ENCODE data around the gene PTGIS. TPM values are rescaled to one million over a fixed set of nuclear protein-coding genes. Genes with fewer than 3 reads are reported as not detected.

The PTGIS gene
- polyA plus RNA-seq, 1 donor (not counting 4 experiments of a cell fraction or from before 2014, with no cell fraction given): not detected

DNA sequence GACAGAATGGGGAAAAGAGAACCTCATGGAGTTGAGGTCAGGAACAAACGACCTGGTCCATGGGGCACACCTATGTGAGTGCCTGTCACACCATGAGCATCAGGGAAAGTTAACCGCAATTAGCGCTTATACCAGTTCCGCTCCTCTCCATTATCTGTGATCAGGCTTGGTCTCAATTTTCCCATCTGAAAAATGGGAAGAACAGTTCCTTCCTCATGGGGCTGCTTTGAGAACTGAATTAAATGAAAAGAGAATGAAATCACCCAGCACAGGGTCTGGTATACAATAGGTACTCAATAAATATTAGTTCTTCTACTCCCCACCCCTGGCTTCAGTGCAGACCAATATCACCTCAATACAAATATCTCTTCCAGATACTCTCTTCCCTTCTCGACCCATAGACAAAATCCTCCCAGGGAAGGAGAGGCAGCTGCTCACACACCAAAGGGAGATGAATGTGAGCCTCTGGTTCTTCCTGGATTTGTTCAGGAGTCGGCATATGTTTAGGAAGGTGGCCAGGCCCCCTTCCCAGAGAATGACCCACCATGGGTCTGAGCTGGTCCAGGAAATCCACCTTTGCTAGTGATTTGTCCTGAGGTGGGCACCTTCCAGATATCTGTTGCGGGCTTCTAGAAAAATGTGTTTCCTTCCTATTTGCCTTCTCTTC is 2.4 kb upstream of the PTGIS start:
- Histone ChIP-seq H3K4me2 (ENCODE audit: control insufficient read depth, extremely low read depth, insufficient read depth, low read depth, low read length) (no peak overlapping the region), H3K4me1 (ENCODE audit: control insufficient read depth, extremely low read depth, insufficient read depth, low read length) (no peaks in the 10 kb centered on the region), H3K4me3 (ENCODE audit: control insufficient read depth in 2 of 3, extremely low read depth in 1 of 3, insufficient read depth in 2 of 3, low read depth in 1 of 3, low read length in 3 of 3) (no peak overlapping the region), H3K79me2 (ENCODE audit: control insufficient read depth, insufficient read depth, low read length) (no peaks in the 10 kb centered on the region), H2AFZ (ENCODE audit: control insufficient read depth, low read length) (no peak overlapping the region), H4K20me1 (ENCODE audit: control insufficient read depth, extremely low read depth, insufficient read depth, low read length) (no peaks in the 10 kb centered on the region), H3K9me1 (ENCODE audit: control insufficient read depth, extremely low read depth, insufficient read depth, low read length) (no peaks in the 10 kb centered on the region), H3K27me3 (ENCODE audit: control insufficient read depth, extremely low read depth, insufficient read depth, low read length) (peaks cover 60% of the 10 kb centered on the region), H3K27ac (ENCODE audit: control insufficient read depth, insufficient read depth, low read length) (no peak overlapping the region), H3K9ac (ENCODE audit: control insufficient read depth, extremely low read depth, insufficient read depth, low read length) (no peak overlapping the region), H3K36me3 (ENCODE audit: control insufficient read depth in 2 of 2, extremely low read depth in 1 of 2, insufficient read depth in 2 of 2, low read length in 2 of 2) (no peaks in the 10 kb centered on the region), H3K9me3 (ENCODE audit: control insufficient read depth, low read depth, low read length) (no peaks in the 10 kb centered on the region)
- dilution Hi-C loops (cut with MboI; ENCODE audit: extremely low pct_ligation_motif_present, low sequenced_read_pairs): no loop called here
- DNase-seq (ENCODE audit: low read depth, low spot score): no peak
- no peak for FAIRE-seq
- TF ChIP-seq, protein P1, sequence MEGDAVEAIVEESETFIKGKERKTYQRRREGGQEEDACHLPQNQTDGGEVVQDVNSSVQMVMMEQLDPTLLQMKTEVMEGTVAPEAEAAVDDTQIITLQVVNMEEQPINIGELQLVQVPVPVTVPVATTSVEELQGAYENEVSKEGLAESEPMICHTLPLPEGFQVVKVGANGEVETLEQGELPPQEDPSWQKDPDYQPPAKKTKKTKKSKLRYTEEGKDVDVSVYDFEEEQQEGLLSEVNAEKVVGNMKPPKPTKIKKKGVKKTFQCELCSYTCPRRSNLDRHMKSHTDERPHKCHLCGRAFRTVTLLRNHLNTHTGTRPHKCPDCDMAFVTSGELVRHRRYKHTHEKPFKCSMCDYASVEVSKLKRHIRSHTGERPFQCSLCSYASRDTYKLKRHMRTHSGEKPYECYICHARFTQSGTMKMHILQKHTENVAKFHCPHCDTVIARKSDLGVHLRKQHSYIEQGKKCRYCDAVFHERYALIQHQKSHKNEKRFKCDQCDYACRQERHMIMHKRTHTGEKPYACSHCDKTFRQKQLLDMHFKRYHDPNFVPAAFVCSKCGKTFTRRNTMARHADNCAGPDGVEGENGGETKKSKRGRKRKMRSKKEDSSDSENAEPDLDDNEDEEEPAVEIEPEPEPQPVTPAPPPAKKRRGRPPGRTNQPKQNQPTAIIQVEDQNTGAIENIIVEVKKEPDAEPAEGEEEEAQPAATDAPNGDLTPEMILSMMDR (optimal IDR thresholded peaks at IDR 0.05 in 1 of 3, IDR thresholded peaks at IDR 0.05 in 1 of 3, conservative IDR thresholded peaks at IDR 0.05 in 1 of 3; ENCODE audit: extremely low read depth in 1 of 3, insufficient read depth in 2 of 3, low read length in 3 of 3): no peak
- TF ChIP-seq EZH2 (IDR thresholded peaks at IDR 0.05; ENCODE audit: low read length): no peak

DNA sequence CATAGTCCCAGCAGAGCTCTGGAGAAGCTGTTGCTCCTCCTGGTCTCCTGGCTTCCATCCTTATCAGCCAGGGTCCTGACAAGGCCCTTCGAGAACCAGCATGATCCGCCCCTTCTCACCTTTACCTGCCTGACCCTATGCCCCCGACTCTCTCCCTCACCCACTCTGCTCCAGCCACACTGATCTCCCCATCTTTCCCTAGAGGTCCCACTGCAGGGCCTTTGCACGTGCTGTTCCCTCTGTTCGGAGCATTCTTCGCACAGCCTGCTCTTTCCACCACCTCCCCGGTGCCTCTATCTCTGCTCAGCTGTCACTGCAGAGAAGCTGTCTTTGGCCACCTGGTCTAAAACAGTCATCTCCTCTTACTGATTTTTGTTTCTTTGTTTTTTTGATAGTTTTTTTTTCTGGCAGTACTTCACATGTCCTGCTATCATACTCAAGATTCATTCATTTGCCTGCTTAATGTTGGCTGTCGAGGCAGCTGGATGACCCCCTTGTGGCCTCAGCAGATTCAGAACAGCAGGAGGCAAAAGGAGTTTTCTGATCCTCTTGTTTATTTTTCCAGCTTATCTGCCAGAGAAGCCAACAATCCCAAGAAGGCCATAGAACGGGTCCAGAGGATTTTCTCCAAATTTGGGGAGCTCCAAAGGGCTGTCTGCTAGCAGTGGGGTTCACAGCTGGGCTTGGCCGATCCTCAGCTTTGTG is 1.6 kb upstream of the PTGIS start:
- H3K9me1 ChIP-seq (ENCODE audit: control insufficient read depth, extremely low read depth, insufficient read depth, low read length): no peaks in the 10 kb centered on the region
- DNase-seq (ENCODE audit: low read depth, low spot score) (no peak), FAIRE-seq (no peak)
- H3K36me3 ChIP-seq (ENCODE audit: control insufficient read depth in 2 of 2, extremely low read depth in 1 of 2, insufficient read depth in 2 of 2, low read length in 2 of 2): no peaks in the 10 kb centered on the region
- H3K4me2 ChIP-seq (ENCODE audit: control insufficient read depth, extremely low read depth, insufficient read depth, low read depth, low read length): no peak overlapping the region
- no peak overlapping the region for H3K27ac ChIP-seq (ENCODE audit: control insufficient read depth, insufficient read depth, low read length)
- no peaks in the 10 kb centered on the region for H3K4me1 ChIP-seq (ENCODE audit: control insufficient read depth, extremely low read depth, insufficient read depth, low read length)
- H3K9ac ChIP-seq (ENCODE audit: control insufficient read depth, extremely low read depth, insufficient read depth, low read length): no peak overlapping the region
- H3K9me3 ChIP-seq (ENCODE audit: control insufficient read depth, low read depth, low read length): no peaks in the 10 kb centered on the region
- H3K27me3 ChIP-seq (ENCODE audit: control insufficient read depth, extremely low read depth, insufficient read depth, low read length): peaks cover 60% of the 10 kb centered on the region
- dilution Hi-C loops (cut with MboI; ENCODE audit: extremely low pct_ligation_motif_present, low sequenced_read_pairs): no loop called here
- TF ChIP-seq, protein P1 (optimal IDR thresholded peaks at IDR 0.05 in 1 of 3, IDR thresholded peaks at IDR 0.05 in 1 of 3, conservative IDR thresholded peaks at IDR 0.05 in 1 of 3; ENCODE audit: extremely low read depth in 1 of 3, insufficient read depth in 2 of 3, low read length in 3 of 3): no peak
- no peak for TF ChIP-seq EZH2 (IDR thresholded peaks at IDR 0.05; ENCODE audit: low read length)
- no peaks in the 10 kb centered on the region for H4K20me1 ChIP-seq (ENCODE audit: control insufficient read depth, extremely low read depth, insufficient read depth, low read length)
- H3K79me2 ChIP-seq (ENCODE audit: control insufficient read depth, insufficient read depth, low read length): no peaks in the 10 kb centered on the region
- no peak overlapping the region for H3K4me3 ChIP-seq (ENCODE audit: control insufficient read depth in 2 of 3, extremely low read depth in 1 of 3, insufficient read depth in 2 of 3, low read depth in 1 of 3, low read length in 3 of 3)
- H2AFZ ChIP-seq (ENCODE audit: control insufficient read depth, low read length): no peak overlapping the region

Data from keratinocyte (primary cell).